Peyer's patch (tissue), 4 donors: ENCODE measurements around the gene TRA2A.

Experiments used
- POLR2A ChIP-seq, 2 donors: fragments of 450-650 bp; IDR thresholded peaks; one replicate each; pipeline ENCODE4 v1.5.1; 2017; ENCODE audit warnings: antibody characterized with exemption in 2 of 2, mild to moderate bottlenecking in 2 of 2, moderate library complexity in 2 of 2
- TF ChIP-seq, protein P1 (sequence below), 6 experiments: fragments of 450-650 bp in 4 of 6; fragments of 200-600 bp in 2 of 6; sonication (generic) in 1 of 6; IDR thresholded peaks; one replicate each; pipeline ENCODE4 v1.5.1; 2017 to 2019; ENCODE audit warnings: antibody characterized with exemption in 6 of 6, mild to moderate bottlenecking in 3 of 6, moderate library complexity in 1 of 6

DNA sequence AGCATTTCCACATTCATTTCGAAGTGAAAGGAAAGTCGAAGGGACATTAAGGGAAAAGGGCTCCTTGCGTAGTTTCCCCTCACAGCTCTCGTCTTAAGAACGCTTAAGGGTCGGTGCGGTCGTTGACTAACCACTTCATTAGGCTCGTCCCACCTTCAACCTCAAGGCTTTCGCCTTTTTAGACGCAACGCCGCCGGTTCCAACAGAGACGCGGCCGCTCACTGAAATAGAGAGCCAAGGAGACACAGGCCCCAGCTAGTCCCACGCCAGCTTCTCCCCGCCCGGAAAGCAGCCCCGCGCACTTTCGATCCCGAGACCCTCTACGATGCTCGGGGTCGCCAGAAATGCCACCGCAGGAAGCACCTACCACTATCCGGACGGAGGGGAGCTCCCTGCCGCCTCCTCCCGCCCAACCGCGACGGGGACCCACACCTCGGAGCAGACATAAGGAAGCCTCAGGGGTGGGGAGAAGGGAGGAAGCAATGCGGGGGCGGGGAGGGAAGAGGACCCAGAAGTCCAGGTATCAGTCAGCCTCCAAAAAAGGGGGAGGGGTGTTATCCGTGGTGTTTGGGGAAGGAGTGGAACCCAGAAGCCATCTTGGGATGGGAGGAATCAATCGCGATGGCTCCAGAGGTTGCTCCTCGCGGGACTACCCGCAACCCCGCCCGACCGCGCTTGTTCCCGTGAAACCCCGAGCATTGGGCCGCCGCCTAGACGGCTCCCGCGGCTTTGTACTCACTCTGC is 559 bp downstream of the TRA2A start:
- TF ChIP-seq POLR2A (IDR thresholded peaks at IDR 0.05): no peak
- TF ChIP-seq, protein P1, sequence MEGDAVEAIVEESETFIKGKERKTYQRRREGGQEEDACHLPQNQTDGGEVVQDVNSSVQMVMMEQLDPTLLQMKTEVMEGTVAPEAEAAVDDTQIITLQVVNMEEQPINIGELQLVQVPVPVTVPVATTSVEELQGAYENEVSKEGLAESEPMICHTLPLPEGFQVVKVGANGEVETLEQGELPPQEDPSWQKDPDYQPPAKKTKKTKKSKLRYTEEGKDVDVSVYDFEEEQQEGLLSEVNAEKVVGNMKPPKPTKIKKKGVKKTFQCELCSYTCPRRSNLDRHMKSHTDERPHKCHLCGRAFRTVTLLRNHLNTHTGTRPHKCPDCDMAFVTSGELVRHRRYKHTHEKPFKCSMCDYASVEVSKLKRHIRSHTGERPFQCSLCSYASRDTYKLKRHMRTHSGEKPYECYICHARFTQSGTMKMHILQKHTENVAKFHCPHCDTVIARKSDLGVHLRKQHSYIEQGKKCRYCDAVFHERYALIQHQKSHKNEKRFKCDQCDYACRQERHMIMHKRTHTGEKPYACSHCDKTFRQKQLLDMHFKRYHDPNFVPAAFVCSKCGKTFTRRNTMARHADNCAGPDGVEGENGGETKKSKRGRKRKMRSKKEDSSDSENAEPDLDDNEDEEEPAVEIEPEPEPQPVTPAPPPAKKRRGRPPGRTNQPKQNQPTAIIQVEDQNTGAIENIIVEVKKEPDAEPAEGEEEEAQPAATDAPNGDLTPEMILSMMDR (IDR thresholded peaks at IDR 0.05): no peak
